PC-3 (cell line): ENCODE results near the gene S100Z. TPM values are rescaled to one million over a fixed set of nuclear protein-coding genes. Genes with fewer than 3 reads are reported as not detected.

Experiments
- ATAC-seq: fragments of 200-7000 bp; cut with Tn5 transposase; 2 replicates; pipeline ENCODE4 v1.9.1; 2020; ENCODE audit warnings: mild to moderate bottlenecking, moderate library complexity
- BruUV-seq: library from RNA; stranded (reverse); fragments of 400-500 nt; replicated peaks from 2 replicates; lab custom pipeline; 2021; lab: Mats Ljungman, UMichigan
- CTCF ChIA-PET: fragments of 300-600 bp; sonication (Branson Sonifier 250); formaldehyde crosslinking; loops from one replicate; lab custom pipeline; 2022; ENCODE audit warnings: antibody characterized with exemption; lab: Charles Lee
- POLR2A ChIA-PET: fragments of 300-600 bp; sonication (Branson Sonifier 250); formaldehyde crosslinking; loops from one replicate; lab custom pipeline; 2022; ENCODE audit warnings: antibody characterized with exemption; ENCODE audit not compliant: unreplicated experiment; lab: Charles Lee
- DNase-seq: peaks from one replicate; pipeline ENCODE4 v3.0.0-alpha.2; 2015
- H2AFZ ChIP-seq: fragments of 300-600 bp; sonication (generic); 2 replicates; pipeline ENCODE4 v1.6.0; 2016; ENCODE audit warnings: antibody characterized with exemption, low read length
- H3F3A ChIP-seq: fragments of 300-600 bp; sonication (generic); one replicate; pipeline ENCODE4 v1.6.0; 2017; ENCODE audit warnings: antibody characterized with exemption, low read length, control low read depth, mild to moderate bottlenecking; ENCODE audit not compliant: unreplicated experiment
- H3K27ac ChIP-seq: fragments of 300-600 bp; sonication (generic); 2 replicates; pipeline ENCODE4 v1.5.1; 2016; ENCODE audit warnings: mild to moderate bottlenecking, low read length
- H3K27me3 ChIP-seq: fragments of 300-600 bp; sonication (generic); 2 replicates; pipeline ENCODE4 v1.6.1; 2016; ENCODE audit warnings: low read length, mixed read lengths
- H3K36me3 ChIP-seq: fragments of 300-600 bp; sonication (generic); 2 replicates; pipeline ENCODE4 v1.6.1; 2016; ENCODE audit warnings: low read depth, mixed run types, low read length, mixed read lengths
- H3K4me1 ChIP-seq: fragments of 300-600 bp; sonication (generic); 2 replicates; pipeline ENCODE4 v1.5.1; 2016; ENCODE audit warnings: low read length; ENCODE audit not compliant: insufficient read depth
- H3K4me2 ChIP-seq: fragments of 300-600 bp; sonication (generic); 2 replicates; pipeline ENCODE4 v1.6.0; 2016; ENCODE audit warnings: low read length
- H3K4me3 ChIP-seq: fragments of 300-600 bp; sonication (generic); 2 replicates; pipeline ENCODE4 v1.5.1; 2016; ENCODE audit warnings: mild to moderate bottlenecking, low read length, mixed read lengths
- H3K79me2 ChIP-seq: fragments of 300-600 bp; sonication (generic); 2 replicates; pipeline ENCODE4 v1.6.1; 2017; ENCODE audit warnings: low read length, mixed read lengths
- H3K9ac ChIP-seq: fragments of 300-600 bp; sonication (generic); 2 replicates; pipeline ENCODE4 v1.6.0; 2016; ENCODE audit warnings: mild to moderate bottlenecking, low read length
- H3K9me2 ChIP-seq: fragments of 300-600 bp; sonication (generic); replicated peaks from 2 replicates; pipeline ENCODE4 v1.6.1; 2016; ENCODE audit warnings: mixed run types, low read length, mixed read lengths
- H3K9me3 ChIP-seq: fragments of 300-600 bp; sonication (generic); 2 replicates; pipeline ENCODE4 v1.6.1; 2016; ENCODE audit warnings: low read length, mixed read lengths
- H4K20me1 ChIP-seq: fragments of 300-600 bp; sonication (generic); 2 replicates; pipeline ENCODE4 v1.6.1; 2016; ENCODE audit warnings: low read length, mixed read lengths
- EZH2 ChIP-seq: fragments of 300-600 bp; sonication (generic); IDR thresholded peaks from one replicate; pipeline ENCODE4 v1.6.1; 2017; ENCODE audit warnings: antibody characterized with exemption, mild to moderate bottlenecking, low read length; ENCODE audit not compliant: unreplicated experiment
- EZH2phosphoT487 ChIP-seq: fragments of 300-600 bp; sonication (generic); IDR thresholded peaks from 2 replicates; pipeline ENCODE4 v1.6.1; 2018; ENCODE audit warnings: mild to moderate bottlenecking, antibody characterized with exemption, low read length, borderline replicate concordance
- intact Hi-C: fragments of 100-400 bp; cut with micrococcal nuclease; formaldehyde crosslinking; loops from 2 replicates; pipeline ENCODE4 v1.9.0; 2023
- total RNA-seq: library from RNA; depleted of rRNA; stranded (reverse); fragments of >200 nt; gene quantifications from 2 replicates; pipeline ENCODE4 v1.2.3, GENCODE V29; 2014
- TF ChIP-seq, protein P1 (sequence below): fragments of 300-600 bp; sonication (generic); conservative IDR thresholded peaks from 2 replicates; pipeline ENCODE4 v1.5.1; 2017; ENCODE audit warnings: antibody characterized with exemption, low read depth, mild to moderate bottlenecking, low read length

The S100Z gene
- total RNA-seq, 1 experiment from 2014 or later, result 0.11 TPM

GRCh38 chr5:76866503-76866902 lies 16.7 kb downstream of the S100Z start:
- Histone ChIP-seq H3K79me2 (no peaks in the 10 kb centered on the region), H3K36me3 (no peaks in the 10 kb centered on the region), H2AFZ (no peak overlapping the region), H3K4me2 (no peak overlapping the region), H4K20me1 (no peaks in the 10 kb centered on the region), H3K4me1 (peaks cover 6% of the 10 kb centered on the region; the same call in 1 of the 2 replicates), H3F3A (no peaks in the 10 kb centered on the region), H3K9me2 (no peaks in the 10 kb centered on the region), H3K27ac (no peak overlapping the region), H3K9me3 (no peaks in the 10 kb centered on the region), H3K27me3 (no peaks in the 10 kb centered on the region), H3K9ac (no peak overlapping the region), H3K4me3 (no peak overlapping the region)
- POLR2A ChIA-PET, result no interaction called here
- BruUV-seq, result no TSS peak
- CTCF ChIA-PET, result no interaction called here
- ATAC-seq (no peak), DNase-seq (no peak)
- TF ChIP-seq EZH2phosphoT487, result no peak
- TF ChIP-seq, protein P1, sequence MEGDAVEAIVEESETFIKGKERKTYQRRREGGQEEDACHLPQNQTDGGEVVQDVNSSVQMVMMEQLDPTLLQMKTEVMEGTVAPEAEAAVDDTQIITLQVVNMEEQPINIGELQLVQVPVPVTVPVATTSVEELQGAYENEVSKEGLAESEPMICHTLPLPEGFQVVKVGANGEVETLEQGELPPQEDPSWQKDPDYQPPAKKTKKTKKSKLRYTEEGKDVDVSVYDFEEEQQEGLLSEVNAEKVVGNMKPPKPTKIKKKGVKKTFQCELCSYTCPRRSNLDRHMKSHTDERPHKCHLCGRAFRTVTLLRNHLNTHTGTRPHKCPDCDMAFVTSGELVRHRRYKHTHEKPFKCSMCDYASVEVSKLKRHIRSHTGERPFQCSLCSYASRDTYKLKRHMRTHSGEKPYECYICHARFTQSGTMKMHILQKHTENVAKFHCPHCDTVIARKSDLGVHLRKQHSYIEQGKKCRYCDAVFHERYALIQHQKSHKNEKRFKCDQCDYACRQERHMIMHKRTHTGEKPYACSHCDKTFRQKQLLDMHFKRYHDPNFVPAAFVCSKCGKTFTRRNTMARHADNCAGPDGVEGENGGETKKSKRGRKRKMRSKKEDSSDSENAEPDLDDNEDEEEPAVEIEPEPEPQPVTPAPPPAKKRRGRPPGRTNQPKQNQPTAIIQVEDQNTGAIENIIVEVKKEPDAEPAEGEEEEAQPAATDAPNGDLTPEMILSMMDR, result no peak
- no peak for TF ChIP-seq EZH2
- intact Hi-C loops, result loop anchor here (5.0 to 10.0 kb wide), 3 partner anchors 368 to 626 kb away; partner anchors contain the start of gene WDR41

- ChIA-PET CTCF (no interaction called here), POLR2A (no interaction called here)
- no peaks in the 10 kb centered on the region for H3K36me3 ChIP-seq
- H3K27ac ChIP-seq, result no peak overlapping the region
- TF ChIP-seq, protein P1, result no peak
- TF ChIP-seq EZH2phosphoT487 (no peak), EZH2 (no peak)
- intact Hi-C loops, result loop anchor here (5.0 to 10.0 kb wide), 3 partner anchors 368 to 625 kb away; partner anchors contain the start of gene WDR41
- H3K4me3 ChIP-seq, result no peak overlapping the region
- H3K4me2 ChIP-seq, result no peak overlapping the region
- H3K9ac ChIP-seq, result no peak overlapping the region
- no peak overlapping the region for H2AFZ ChIP-seq
- H3K27me3 ChIP-seq, result no peaks in the 10 kb centered on the region
- H3K9me3 ChIP-seq, result no peaks in the 10 kb centered on the region
- H3K4me1 ChIP-seq, result peaks cover under 1% of the 10 kb centered on the region; the same call in 1 of the 2 replicates
- no peaks in the 10 kb centered on the region for H3K79me2 ChIP-seq
- no peaks in the 10 kb centered on the region for H3K9me2 ChIP-seq
- no peaks in the 10 kb centered on the region for H4K20me1 ChIP-seq
- DNase-seq (no peak), ATAC-seq (no peak)
- no peaks in the 10 kb centered on the region for H3F3A ChIP-seq
- no TSS peak for BruUV-seq
These were observed 17.2 kb downstream of the S100Z start for GRCh38 chr5:76867038-76867437.
